GM10266 (cell line): ENCODE data around the gene STRA8.

Experiments
- DNase-seq: peaks from one replicate; pipeline ENCODE4 v3.0.0; 2012; ENCODE audit errors: extremely low spot score
- CTCF ChIP-seq: IDR thresholded peaks from 2 replicates; pipeline ENCODE4 v1.5.1; 2012; ENCODE audit warnings: mild to moderate bottlenecking, low read depth; ENCODE audit not compliant: control insufficient read depth, insufficient read depth; ENCODE audit errors: missing control alignments

Gene STRA8

GRCh38 chr7:135233570-135233969 lies at the start of gene STRA8:
Gene STRA8, plus strand, starts transcription at chr7:135233838. Its CDS starts 6,687 bp downstream, at chr7:135240525.
- TF ChIP-seq CTCF, result no peak
- DNase-seq, result no peak

- TF ChIP-seq CTCF, result no peak
- DNase-seq, result no peak
Observed at GRCh38 chr7:135184254-135184841, 49.3 kb upstream of the STRA8 start.

- TF ChIP-seq CTCF, result no peak
- DNase-seq, result no peak
Observed at GRCh38 chr7:135185471-135186260, 48.0 kb upstream of the STRA8 start.

- TF ChIP-seq CTCF, result no peak
- no peak for DNase-seq
Observed at GRCh38 chr7:135186261-135186540, 47.4 kb upstream of the STRA8 start.

- peak; percentile 18 for TF ChIP-seq CTCF
- DNase-seq, result peak; percentile 85
Observed at GRCh38 chr7:135186841-135187253, 46.8 kb upstream of the STRA8 start.

- DNase-seq, result peak; percentile 47
- no peak for TF ChIP-seq CTCF
Observed at GRCh38 chr7:135188298-135188984, 45.2 kb upstream of the STRA8 start.

- no peak for TF ChIP-seq CTCF
- no peak for DNase-seq
Observed at GRCh38 chr7:135189221-135189662, 44.4 kb upstream of the STRA8 start.
